Islet of Langerhans (tissue), 1 donor: ENCODE results near the gene SHC1.
"Not testable (repeated sequence)": the region's sequence is repeated elsewhere in the genome, so short reads cannot be mapped to it uniquely, and the experiment has no call there.

Experiments
- FAIRE-seq: peaks from one replicate; lab custom pipeline; 2011; peaks lifted over from hg19 to GRCh38; lab: Jason Lieb, UNC

Gene SHC1

DNA sequence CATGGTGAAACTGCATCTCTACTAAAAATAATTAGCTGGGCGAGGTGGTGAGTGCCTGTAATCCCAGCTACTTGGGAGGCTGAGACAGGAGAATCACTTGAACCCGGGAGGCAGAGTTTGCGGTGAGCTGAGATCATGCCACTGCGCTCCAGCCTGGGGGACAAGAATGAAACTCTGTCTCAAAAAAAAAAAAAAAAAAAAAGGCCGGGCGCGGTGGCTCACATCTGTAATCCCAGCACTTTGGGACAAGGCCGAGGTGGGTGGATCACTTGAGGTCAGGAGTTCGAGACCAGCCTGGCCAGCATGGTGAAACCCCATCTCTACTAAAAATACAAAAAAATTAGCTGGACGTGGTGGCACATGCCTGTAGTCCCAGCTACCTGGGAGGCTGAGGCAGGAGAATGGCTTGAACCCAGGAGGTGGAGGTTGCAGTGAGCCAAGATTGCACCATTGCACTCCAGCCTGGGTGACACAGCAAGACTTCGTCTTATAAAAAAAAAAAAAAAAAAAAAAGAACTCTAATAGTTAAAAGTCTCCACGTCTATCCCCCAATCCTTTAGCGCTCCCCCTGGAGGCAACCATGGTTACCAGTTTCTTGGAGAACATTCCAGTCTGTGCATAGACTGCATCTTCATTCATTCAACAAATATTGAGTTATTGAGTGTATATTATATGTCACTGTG, 24.9 kb upstream of the SHC1 start:
- FAIRE-seq = not testable (repeated sequence)

GRCh38 chr1:154994591-154994990, 24.0 kb upstream of the SHC1 start:
- no peak for FAIRE-seq

DNA sequence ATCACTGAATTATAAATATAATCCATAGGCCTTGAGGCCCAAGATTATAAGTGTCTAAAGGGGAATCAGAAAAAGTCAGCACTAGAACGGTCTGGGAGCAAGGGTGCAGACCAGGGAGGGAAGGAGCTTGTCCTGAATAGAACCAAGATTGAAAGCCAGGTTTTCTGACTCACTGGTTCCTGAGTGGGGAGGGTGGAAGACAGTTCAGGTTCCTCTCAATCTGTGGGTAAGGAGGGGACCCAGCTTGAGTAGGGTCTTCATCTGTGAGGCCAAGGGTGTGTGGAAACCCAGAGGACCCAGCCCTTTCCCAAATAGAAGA, 23.7 kb upstream of the SHC1 start:
- no peak for FAIRE-seq

DNA sequence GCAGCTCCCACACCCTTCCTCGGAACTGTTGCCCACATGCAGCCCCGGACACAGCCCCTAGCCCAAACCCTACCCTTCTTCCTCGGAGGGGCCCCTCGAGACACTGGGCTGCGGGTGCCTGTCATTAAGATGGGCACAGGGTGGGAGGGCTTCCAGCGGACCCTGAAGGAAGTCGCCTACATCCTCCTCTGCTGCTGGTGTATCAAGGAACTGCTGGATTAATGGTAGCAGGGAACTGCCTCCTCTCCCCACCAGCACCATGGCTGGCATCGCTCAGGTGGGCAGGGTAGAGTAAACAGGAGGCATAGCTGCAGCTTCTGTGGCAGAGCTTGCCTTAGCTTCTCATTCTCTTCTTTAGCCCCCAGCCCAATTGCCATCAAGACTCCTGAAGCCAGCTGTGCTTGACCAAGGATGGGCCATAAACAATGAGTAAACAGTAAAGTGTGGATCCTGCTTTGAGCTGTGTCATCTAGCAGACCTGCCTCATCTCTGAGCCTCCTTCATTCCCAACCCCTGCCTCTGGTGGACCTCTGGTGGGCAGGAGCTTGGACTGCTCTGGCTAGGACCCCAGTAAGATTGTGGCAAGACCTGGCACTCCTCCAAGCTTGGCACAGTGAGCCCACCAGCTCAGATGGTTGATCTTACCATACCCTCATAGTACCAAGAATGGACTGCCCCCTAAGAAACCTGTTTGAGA, 23.2 kb upstream of the SHC1 start, which contains the start of gene LENEP:
Gene LENEP, plus strand, starts transcription at position 15 of the 697 bp plus-strand sequence. Its CDS starts 22 bp downstream, at position 37.
- FAIRE-seq = no peak

GRCh38 chr1:154992721-154993571, 22.4 kb upstream of the SHC1 start:
- FAIRE-seq = no peak

DNA sequence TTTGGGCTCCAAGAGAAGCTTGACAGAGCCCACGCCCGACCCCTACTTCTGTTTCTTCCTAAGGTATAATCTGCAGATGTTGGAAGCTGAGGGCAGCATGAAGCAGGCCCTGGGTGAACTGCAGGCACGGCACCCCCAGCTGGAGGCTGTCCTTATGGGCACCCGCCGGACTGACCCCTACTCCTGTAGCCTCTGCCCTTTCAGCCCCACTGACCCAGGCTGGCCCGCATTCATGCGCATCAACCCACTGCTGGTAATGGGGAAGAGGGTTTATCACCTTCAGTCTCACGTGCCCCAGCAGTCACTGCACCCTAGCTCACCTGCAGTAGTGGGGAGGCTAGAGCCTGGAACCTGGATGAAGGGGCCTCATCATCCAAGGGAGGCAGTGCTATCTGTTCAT, 19.7 kb upstream of the SHC1 start:
- no peak for FAIRE-seq

DNA sequence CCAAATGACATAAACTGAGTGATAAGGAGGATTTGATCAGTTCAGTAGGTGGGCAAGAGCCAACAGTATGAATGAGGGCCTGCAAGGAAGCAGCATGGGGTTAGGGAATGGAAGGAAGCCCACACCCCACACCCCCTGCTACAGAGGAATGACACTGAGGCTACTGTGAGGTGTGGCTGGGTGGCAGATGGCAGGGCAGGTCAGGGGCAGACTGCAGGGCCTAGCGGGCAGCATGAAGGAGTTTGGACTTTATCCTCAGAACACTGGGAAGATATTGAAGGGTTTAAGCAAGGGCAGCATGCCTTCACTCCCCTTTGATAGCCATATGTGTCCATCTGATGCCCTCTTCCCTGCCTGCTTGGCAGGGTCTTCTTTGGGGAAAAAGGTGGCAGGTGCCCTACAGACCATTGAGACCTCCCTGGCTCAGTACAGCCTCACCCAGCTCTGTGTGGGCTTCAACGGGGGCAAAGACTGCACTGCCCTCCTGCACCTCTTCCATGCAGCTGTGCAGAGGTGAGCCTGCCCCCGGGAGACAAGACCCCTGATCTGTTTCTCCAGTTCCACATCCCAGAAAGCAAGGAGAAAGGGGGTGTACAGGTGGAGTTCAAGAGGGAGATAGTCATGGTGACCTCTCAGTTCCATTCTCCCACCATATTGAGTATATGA, 18.8 kb upstream of the SHC1 start:
- FAIRE-seq = no peak

GRCh38 chr1:154988058-154988954, 17.8 kb upstream of the SHC1 start:
- FAIRE-seq = no peak

GRCh38 chr1:154987326-154987725, 16.8 kb upstream of the SHC1 start:
- FAIRE-seq = no peak

- not testable (repeated sequence) for FAIRE-seq
These were observed 16.2 kb upstream of the SHC1 start for GRCh38 chr1:154986736-154987135.

DNA sequence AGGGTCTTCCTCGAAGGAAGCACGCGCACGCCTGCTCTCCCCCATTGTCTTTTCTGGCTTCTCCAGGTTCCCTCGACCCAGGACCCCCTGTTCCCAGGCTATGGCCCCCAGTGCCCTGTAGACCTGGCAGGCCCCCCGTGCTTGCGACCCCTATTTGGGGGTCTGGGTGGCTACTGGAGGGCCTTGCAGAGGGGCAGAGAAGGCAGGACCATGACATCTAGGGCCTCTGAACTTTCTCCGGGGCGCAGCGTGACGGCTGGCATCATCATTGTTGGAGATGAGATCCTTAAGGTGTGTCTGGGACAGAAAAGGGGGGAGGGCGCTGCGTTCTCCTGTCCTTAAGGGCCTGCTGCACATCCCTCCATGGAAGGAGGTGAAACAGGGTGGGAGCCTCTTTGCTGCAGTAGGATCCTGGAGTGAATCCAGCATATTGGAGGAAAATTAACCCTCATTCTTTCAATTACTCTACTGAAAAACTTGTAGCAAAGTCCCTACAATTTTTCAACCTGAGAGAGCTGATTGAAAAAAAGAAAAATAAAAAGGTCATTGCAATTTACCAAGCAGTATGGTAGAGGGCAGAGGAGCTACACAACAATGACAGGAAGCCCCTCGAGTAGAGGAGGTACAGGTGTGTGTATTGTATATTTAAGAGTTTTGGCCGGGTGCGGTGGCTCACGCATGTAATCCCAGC, 13.4 kb upstream of the SHC1 start:
- FAIRE-seq = no peak

- FAIRE-seq = peak; percentile 95
These were observed 12.5 kb upstream of the SHC1 start, which contains the start of gene FLAD1 for GRCh38 chr1:154982897-154983648. Gene FLAD1 (plus strand): TSS chr1:154983344. CDS start chr1:154983695, 351 bp downstream.

DNA sequence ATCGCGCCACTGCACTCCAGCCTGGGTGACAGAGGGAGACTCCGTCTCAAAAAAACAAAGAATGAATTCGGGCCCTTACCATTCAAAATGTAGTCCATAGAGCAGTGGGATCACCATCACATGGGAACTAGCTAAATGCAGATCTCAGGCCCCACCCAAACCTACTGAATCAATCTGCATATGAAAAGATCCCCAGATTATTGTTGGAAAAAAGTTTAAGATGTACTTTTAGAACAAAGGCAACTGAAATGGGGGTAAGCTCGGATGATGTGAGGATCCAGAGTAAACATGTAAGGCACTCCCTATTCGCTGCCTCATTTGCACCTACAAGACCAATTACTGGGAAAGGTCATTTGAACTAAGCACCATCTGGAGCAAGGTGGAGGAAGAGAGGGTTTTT, 11.8 kb upstream of the SHC1 start:
- FAIRE-seq = no peak

DNA sequence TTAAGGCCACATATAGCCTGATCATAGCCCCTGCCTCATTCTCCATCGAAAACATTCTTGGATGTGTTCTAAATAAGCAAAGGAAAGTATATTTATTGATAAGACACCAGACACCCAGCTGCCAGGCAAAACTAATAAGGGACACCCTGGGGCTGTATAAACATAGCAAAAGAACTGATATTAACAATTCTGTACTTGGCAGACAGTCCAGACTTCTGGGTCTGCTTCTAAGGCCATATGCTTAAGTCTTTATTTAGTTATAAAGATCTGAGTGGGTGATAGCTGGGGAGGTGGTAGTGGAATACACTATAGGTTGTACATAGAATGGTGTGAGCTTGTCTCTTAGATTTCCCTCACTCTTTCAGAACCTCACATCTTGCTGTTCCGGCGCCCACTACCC, 7.8 kb upstream of the SHC1 start:
- no peak for FAIRE-seq

DNA sequence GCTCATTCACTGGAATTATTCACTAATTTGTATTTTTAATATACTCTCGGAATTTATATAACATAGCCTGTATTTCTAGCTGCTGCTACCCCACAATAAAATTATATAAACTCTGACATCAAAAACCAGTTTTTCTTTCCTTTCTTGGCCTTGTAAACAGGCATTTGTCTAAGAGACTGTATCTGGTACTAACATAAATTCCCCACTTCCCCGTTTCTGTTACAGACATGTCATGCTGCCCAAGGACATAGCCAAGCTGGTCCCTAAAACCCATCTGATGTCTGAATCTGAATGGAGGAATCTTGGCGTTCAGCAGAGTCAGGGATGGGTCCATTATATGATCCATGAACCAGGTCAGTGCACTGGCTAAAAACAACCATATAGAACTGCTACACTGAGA, 7.2 kb upstream of the SHC1 start:
- not testable (repeated sequence) for FAIRE-seq

DNA sequence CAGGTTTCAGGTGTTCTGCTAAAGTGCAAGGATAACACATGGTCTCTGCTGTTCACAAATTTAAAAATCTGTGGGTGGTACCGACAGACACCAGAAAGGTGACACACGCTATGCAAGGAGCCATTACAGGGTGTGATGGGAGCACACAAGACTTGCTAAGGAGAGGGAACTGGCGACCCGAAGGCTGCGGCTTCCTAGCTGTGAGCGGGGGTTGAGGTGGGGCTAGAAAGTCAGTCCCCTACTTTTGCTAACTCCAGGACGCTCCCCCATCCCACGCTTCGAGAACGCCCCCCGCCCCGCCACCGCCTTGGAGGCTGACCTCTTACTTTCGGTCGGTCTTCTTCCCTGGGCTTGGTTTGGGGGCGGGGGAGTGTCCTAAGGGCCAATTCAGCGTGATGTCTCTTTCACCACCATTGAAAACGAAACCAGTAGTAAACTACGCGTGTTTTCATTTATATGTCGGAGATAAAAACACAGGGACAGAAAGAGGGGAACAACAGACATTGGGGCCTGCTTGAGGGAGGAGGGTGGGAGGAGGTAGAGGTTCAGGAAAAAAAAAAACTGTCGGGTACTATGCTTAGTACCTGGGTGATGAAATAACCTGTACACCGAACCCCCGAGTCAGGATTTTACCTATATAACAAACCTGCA, 5.0 kb upstream of the SHC1 start:
- no peak for FAIRE-seq

- FAIRE-seq = peak; percentile 13
These were observed 4.4 kb upstream of the SHC1 start for GRCh38 chr1:154974808-154975408.

- FAIRE-seq = peak; percentile 94
These were observed 3.7 kb upstream of the SHC1 start, which contains the start of gene CKS1B for GRCh38 chr1:154974102-154974807. Gene CKS1B (plus strand): TSS chr1:154974681. CDS start chr1:154974746, 65 bp downstream.
